Left ventricle myocardium inferior (tissue), 1 donor: Measurements from ENCODE around the gene SH3BP5. TPM values are rescaled to one million over a fixed set of nuclear protein-coding genes. Genes with fewer than 3 reads are reported as not detected.

ENCODE experiments used
- DNase-seq: peaks from one replicate; pipeline ENCODE4 v3.0.0-alpha.2; 2020
- H3K27ac ChIP-seq: fragments of 200-600 bp; replicated peaks from 2 replicates; pipeline ENCODE4 v1.8.0; 2021
- H3K27me3 ChIP-seq: fragments of 200-600 bp; 2 replicates; pipeline ENCODE4 v1.8.0; 2021; ENCODE audit warnings: low read depth
- H3K36me3 ChIP-seq: fragments of 200-600 bp; 2 replicates; pipeline ENCODE4 v1.8.0; 2021
- H3K4me1 ChIP-seq: fragments of 200-600 bp; 2 replicates; pipeline ENCODE4 v1.8.0; 2021
- H3K4me3 ChIP-seq: fragments of 200-600 bp; 2 replicates; pipeline ENCODE4 v1.8.0; 2021; ENCODE audit warnings: mild to moderate bottlenecking, moderate library complexity
- H3K9me3 ChIP-seq: fragments of 200-600 bp; replicated peaks from 2 replicates; pipeline ENCODE4 v1.8.0; 2021
- intact Hi-C: fragments of 100-400 bp; cut with micrococcal nuclease; formaldehyde crosslinking; loops from one replicate; pipeline ENCODE4 v1.11.0; 2022
- long read RNA-seq: library from polyadenylated mRNA; unstranded; transcript quantifications from one replicate; pipeline ENCODE4 v2.0.0, GENCODE V29; 2021
- total RNA-seq: library from RNA; stranded (reverse); fragmentation: NEBNext Ultra II Directional; extraction: Animal tissue kit (Norgen Biotek cat#: 25700); gene quantifications from one replicate; pipeline ENCODE4 v1.2.1, GENCODE V29; 2021
- TF ChIP-seq, protein P1 (sequence below): fragments of 200-600 bp; IDR thresholded peaks from 2 replicates; pipeline ENCODE4 v1.8.0; 2021; ENCODE audit warnings: antibody characterized with exemption, mild to moderate bottlenecking, borderline replicate concordance
- donor health status: DM: no; HTN: yes; CAD: no; lungs with severe emphysema.

The SH3BP5 gene, protein sequence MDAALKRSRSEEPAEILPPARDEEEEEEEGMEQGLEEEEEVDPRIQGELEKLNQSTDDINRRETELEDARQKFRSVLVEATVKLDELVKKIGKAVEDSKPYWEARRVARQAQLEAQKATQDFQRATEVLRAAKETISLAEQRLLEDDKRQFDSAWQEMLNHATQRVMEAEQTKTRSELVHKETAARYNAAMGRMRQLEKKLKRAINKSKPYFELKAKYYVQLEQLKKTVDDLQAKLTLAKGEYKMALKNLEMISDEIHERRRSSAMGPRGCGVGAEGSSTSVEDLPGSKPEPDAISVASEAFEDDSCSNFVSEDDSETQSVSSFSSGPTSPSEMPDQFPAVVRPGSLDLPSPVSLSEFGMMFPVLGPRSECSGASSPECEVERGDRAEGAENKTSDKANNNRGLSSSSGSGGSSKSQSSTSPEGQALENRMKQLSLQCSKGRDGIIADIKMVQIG
- total RNA-seq, result 8.8 TPM
- long read RNA-seq, transcript SH3BP5-202 (9 exons, 2,822 nt), result major isoform, 5 of 7 reads
- long read RNA-seq, partial matches to known transcripts, result 2 of 7 reads
- long read RNA-seq, other reads (novel, unspliced or antisense), result 0 of 7 reads

DNA sequence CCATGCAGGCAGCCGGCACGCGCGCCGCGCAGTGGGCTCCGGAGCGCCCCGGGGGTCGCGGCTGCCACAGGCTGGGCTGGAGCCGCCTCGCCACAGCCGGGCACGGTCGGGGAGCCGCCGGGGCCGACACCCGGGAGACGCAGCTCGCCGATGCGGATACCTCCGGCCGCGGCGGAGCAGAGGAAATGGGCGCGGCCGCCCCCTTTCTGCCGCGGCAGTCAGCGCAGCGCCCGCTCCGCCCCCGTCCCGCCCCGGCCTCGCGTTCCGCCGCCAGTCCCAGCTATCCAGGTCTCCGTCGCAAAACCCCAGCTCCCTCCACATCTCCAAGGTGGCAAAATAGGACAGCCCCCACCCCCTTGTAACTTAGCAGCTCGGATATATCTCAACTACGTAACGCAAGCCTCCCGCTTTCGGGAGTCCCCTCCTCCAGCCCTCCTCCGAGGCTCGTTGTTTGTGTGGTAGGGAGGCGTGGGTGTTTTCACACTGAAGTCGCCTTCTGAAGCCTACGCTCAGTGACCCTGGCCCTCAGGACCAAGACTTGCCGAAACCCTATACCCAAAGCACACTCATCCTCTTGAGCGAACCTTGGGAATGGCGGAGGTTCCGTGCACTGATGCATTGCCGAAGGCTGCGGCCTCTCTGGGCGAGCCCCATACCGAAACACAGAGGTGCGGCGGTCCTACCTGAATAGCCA is at the start of gene SH3BP5:
Gene SH3BP5, minus strand, starts transcription at position 182 of the 694 bp plus-strand sequence. Its CDS starts 178 bp downstream, at position 4.
- no peaks in the 10 kb centered on the region for H3K9me3 ChIP-seq
- peak within 1 kb of the TSS; percentile 89 for H3K4me3 ChIP-seq
- TF ChIP-seq, protein P1, sequence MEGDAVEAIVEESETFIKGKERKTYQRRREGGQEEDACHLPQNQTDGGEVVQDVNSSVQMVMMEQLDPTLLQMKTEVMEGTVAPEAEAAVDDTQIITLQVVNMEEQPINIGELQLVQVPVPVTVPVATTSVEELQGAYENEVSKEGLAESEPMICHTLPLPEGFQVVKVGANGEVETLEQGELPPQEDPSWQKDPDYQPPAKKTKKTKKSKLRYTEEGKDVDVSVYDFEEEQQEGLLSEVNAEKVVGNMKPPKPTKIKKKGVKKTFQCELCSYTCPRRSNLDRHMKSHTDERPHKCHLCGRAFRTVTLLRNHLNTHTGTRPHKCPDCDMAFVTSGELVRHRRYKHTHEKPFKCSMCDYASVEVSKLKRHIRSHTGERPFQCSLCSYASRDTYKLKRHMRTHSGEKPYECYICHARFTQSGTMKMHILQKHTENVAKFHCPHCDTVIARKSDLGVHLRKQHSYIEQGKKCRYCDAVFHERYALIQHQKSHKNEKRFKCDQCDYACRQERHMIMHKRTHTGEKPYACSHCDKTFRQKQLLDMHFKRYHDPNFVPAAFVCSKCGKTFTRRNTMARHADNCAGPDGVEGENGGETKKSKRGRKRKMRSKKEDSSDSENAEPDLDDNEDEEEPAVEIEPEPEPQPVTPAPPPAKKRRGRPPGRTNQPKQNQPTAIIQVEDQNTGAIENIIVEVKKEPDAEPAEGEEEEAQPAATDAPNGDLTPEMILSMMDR, result peak; percentile 91
- peaks cover 51% of the 10 kb centered on the region for H3K4me1 ChIP-seq
- no peaks in the 10 kb centered on the region for H3K36me3 ChIP-seq
- DNase-seq, result peak; percentile 78
- peak within 1 kb of the TSS; percentile 85 for H3K27ac ChIP-seq
- intact Hi-C loops, result loop anchor here (2.0 kb wide), 1 partner anchor 64 kb away; no protein-coding TSS in a partner anchor
- H3K27me3 ChIP-seq, result no peaks in the 10 kb centered on the region

DNA sequence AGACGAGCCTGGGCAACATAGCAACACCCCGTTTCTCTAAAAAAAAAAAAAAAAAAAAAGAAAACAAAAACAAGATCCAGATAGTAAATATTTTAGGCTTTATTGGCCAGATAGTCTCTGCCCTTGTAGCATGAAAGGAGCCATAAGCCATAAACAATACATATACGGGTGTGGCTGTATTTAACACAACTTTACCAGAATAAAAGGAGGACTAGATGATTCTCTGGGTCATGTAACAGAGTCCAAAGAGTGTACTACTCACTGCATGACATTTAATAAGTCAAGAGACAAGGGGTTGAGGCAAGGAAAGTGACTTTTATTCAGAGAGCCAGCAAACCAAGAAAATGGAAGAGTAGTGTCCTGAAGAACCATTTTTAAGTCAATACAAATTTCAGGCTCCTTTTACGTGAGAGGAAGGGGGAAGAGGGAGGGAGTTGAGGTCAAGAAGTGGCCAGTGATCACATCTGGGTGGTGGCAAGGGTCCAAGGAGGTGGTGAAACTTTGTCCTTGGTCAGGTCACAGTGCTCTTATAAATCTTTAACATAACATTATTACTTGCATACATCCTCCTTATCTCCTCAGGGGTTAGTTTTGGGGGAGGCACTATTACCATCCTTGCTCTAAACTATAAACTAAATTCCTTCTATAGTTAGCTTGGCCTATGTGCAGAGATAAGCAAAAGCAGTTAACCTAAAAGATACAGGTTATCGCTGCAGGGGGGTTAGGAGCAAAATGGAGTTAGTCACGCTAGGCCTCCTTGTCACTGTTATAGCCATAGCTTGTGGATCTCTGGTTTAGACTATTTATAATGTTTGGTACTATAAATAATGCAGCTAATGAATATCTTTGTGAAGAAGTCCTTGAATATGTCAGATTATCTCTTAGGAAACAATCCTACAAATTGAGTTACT is 48.8 kb upstream of the SH3BP5 start:
- Histone ChIP-seq H3K36me3 (no peaks in the 10 kb centered on the region), H3K4me1 (peaks cover 8% of the 10 kb centered on the region), H3K4me3 (no peak overlapping the region), H3K9me3 (peaks cover 7% of the 10 kb centered on the region), H3K27ac (no peak overlapping the region), H3K27me3 (no peaks in the 10 kb centered on the region)
- intact Hi-C loops, result no loop called here
- TF ChIP-seq, protein P1, result no peak
- DNase-seq, result no peak

DNA sequence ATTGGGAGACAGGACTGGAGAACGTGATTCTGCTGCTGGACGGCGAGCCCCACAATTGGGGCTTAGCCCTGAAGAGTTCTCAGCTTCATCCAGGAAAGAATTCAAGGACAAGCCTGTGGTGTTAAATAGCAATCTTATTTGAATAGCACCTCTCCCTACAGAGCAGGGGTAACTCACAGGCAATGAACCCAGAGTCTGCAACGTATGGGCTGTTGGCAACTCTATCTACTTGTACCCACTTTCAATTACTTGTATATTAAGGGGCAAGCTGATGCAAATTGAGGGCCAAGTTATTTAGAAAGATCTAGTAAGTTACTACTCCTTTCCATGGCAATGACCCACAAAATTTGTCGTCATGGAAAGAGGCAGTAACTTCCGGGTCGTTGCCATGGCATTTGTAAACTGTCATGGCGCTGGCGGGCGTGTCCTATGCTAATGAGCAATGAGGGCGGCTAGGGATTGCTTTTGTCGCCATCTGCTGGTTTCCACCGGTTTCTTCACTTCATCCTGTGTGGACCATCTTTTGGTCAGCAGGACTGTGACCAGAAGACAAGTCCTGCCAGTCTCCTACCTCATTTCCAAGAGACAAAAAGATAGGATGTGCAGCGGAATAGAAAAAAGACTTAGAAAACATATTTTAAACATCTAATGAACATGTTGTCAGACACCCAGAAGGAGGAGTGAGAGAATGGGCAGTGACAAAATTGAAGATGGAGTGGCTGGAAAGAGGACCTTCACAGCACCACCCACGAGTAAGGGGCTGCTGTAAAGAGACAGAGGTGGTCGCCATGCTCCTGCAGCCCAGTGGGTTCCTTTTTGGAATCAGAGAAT is 45.8 kb upstream of the SH3BP5 start:
- intact Hi-C loops, result loop anchor here (5.0 kb wide), 1 partner anchor 111 kb away; no protein-coding TSS in a partner anchor
- Histone ChIP-seq H3K27ac (peak overlapping the region; percentile 56), H3K4me3 (peak overlapping the region; percentile 38), H3K36me3 (no peaks in the 10 kb centered on the region), H3K9me3 (no peaks in the 10 kb centered on the region), H3K4me1 (peaks cover 6% of the 10 kb centered on the region), H3K27me3 (no peaks in the 10 kb centered on the region)
- TF ChIP-seq, protein P1, result peak; percentile 89
- peak; percentile 91 for DNase-seq

DNA sequence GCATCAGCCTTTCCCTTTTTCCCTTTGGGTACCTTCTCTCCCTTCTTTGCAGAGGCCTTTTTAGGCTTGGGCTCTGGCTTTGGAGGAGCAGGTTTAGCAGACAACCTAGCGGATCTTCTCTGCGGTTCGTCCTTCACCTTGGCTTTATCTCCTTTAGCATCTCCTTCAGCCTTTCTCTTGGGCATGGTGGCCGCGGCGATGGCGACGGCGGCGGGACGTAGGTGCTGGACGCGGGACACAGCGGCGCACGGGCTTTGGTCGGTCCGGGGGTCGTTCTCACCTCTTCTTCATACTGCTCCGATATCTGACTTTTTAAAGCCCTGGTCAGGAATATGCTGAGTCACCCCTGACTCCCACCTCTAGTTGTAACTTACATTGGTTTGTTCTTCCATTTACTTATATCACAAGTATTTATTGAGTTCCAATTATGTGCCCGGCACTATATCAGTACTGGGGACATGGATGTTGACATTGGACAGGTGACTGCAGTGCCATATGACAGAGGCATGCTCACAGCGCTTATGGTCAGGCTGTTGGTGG is 43.1 kb upstream of the SH3BP5 start:
- no peaks in the 10 kb centered on the region for H3K36me3 ChIP-seq
- H3K27me3 ChIP-seq, result no peaks in the 10 kb centered on the region
- intact Hi-C loops, result loop anchor here (5.0 kb wide), 1 partner anchor 108 kb away; no protein-coding TSS in a partner anchor
- TF ChIP-seq, protein P1, result no peak
- no peak for DNase-seq
- H3K4me3 ChIP-seq, result no peak overlapping the region
- H3K4me1 ChIP-seq, result peaks cover 6% of the 10 kb centered on the region
- H3K27ac ChIP-seq, result no peak overlapping the region
- H3K9me3 ChIP-seq, result no peaks in the 10 kb centered on the region
